OCI-LY1 (cell line): ENCODE results near the gene DYSF.

Experiments
- CTCF ChIP-seq: fragments of 200-600 bp; sonication (generic), shearing (Covaris generic); IDR thresholded peaks from 2 replicates; pipeline ENCODE4 v1.5.1; 2017; ENCODE audit warnings: mild to moderate bottlenecking, antibody characterized with exemption, low read length, moderate library complexity, mixed read lengths
- EZH2 ChIP-seq: fragments of 200-600 bp; sonication (generic), shearing (Covaris generic); IDR thresholded peaks from 2 replicates; pipeline ENCODE4 v1.8.0; 2017; ENCODE audit warnings: borderline replicate concordance, mixed run types, mild to moderate bottlenecking, antibody characterized with exemption, low read length, moderate library complexity, mixed read lengths

- TF ChIP-seq CTCF (no peak), EZH2 (no peak)
Observed at GRCh38 chr2:71465961-71466300, 12.6 kb downstream of the DYSF start.
